ENCODE data around the gene HNRNPH2.
A peak's percentile ranks its signal among the peaks of the same experiment; 100 is the strongest.

Gene HNRNPH2

GRCh38 chrX:101398694-101399093, 9.3 kb upstream of the HNRNPH2 start:
- no peak for DNase-seq

- DNase-seq = no peak
These were observed 8.2 kb upstream of the HNRNPH2 start for GRCh38 chrX:101399825-101400224.

GRCh38 chrX:101407167-101407747, 765 bp upstream of the HNRNPH2 start:
- no peak for DNase-seq

GRCh38 chrX:101408532-101408841, 465 bp downstream of the HNRNPH2 start:
- DNase-seq = no peak

- DNase-seq = no peak
These were observed 1.0 kb downstream of the HNRNPH2 start for GRCh38 chrX:101409043-101409442.

GRCh38 chrX:101410461-101410860, 2.4 kb downstream of the HNRNPH2 start:
- no peak for DNase-seq

- DNase-seq = no peak
These were observed 4.0 kb downstream of the HNRNPH2 start for GRCh38 chrX:101411984-101412383.

- no peak for DNase-seq
These were observed 7.4 kb downstream of the HNRNPH2 start for GRCh38 chrX:101415180-101416145.

GRCh38 chrX:101416691-101417090, 8.7 kb downstream of the HNRNPH2 start:
- DNase-seq = no peak

GRCh38 chrX:101417190-101417589, 9.2 kb downstream of the HNRNPH2 start:
- no peak for DNase-seq

- DNase-seq = peak; percentile 40
These were observed 10.2 kb downstream of the HNRNPH2 start for GRCh38 chrX:101417981-101418841.

GRCh38 chrX:101419489-101419888, 11.5 kb downstream of the HNRNPH2 start:
- DNase-seq = no peak

GRCh38 chrX:101427954-101428353, 19.9 kb downstream of the HNRNPH2 start:
- DNase-seq = no peak

GRCh38 chrX:101429934-101430333, 21.9 kb downstream of the HNRNPH2 start:
- DNase-seq = no peak

GRCh38 chrX:101430457-101431078, 22.5 kb downstream of the HNRNPH2 start:
- no peak for DNase-seq

- DNase-seq = no peak
These were observed 34.1 kb downstream of the HNRNPH2 start for GRCh38 chrX:101442085-101442484.

- DNase-seq = no peak
These were observed 41.3 kb downstream of the HNRNPH2 start for GRCh38 chrX:101449279-101449678.

- no peak for DNase-seq
These were observed 42.1 kb downstream of the HNRNPH2 start for GRCh38 chrX:101450085-101450484.

- DNase-seq = no peak
These were observed 42.9 kb downstream of the HNRNPH2 start for GRCh38 chrX:101450961-101451360.

- no peak for DNase-seq
These were observed 44.0 kb downstream of the HNRNPH2 start for GRCh38 chrX:101452056-101452455.

- DNase-seq = no peak
These were observed 52.6 kb downstream of the HNRNPH2 start for GRCh38 chrX:101460669-101461068.

GRCh38 chrX:101462892-101463291, 54.9 kb downstream of the HNRNPH2 start:
- DNase-seq = no peak
